Breast epithelium (tissue), 3 donors: Measurements from ENCODE around the gene TUBB4B.

Experiments
- POLR2A ChIP-seq: fragments of 450-650 bp; IDR thresholded peaks from one replicate; pipeline ENCODE4 v1.6.1; 2016; ENCODE audit warnings: antibody characterized with exemption, mild to moderate bottlenecking, moderate library complexity
- POLR2AphosphoS5 ChIP-seq, 3 donors: sonication (generic); formaldehyde crosslinking; IDR thresholded peaks; one replicate each; pipeline ENCODE4 v1.6.1; 2017; ENCODE audit warnings: antibody characterized with exemption in 3 of 3
- TF ChIP-seq, protein P1 (sequence below), 3 donors: fragments of 450-650 bp; IDR thresholded peaks; one replicate each; pipeline ENCODE4 v1.5.1; 2016 to 2017; ENCODE audit warnings: antibody characterized with exemption in 3 of 3, mild to moderate bottlenecking in 3 of 3, moderate library complexity in 3 of 3

DNA sequence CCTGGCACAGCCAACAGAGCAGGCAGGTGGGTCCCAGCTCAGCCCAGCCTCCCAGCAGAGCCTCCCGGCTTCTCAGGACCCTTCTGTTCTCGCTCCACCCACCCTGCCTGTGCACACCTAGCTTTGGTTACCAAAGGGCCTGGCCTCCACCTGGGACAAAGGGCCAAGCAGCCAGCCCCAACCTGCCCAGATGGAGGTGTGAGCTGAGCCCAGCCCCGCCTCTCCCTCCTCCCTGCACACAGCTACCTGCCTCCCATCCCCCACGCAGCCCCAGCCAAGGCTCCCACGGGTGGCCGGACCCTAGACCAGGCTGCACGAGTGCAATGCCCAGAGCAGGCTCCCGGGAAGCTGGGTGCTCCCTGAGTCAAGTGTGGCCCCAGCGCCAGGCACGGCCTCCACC, 46.2 kb upstream of the TUBB4B start:
- TF ChIP-seq, protein P1, sequence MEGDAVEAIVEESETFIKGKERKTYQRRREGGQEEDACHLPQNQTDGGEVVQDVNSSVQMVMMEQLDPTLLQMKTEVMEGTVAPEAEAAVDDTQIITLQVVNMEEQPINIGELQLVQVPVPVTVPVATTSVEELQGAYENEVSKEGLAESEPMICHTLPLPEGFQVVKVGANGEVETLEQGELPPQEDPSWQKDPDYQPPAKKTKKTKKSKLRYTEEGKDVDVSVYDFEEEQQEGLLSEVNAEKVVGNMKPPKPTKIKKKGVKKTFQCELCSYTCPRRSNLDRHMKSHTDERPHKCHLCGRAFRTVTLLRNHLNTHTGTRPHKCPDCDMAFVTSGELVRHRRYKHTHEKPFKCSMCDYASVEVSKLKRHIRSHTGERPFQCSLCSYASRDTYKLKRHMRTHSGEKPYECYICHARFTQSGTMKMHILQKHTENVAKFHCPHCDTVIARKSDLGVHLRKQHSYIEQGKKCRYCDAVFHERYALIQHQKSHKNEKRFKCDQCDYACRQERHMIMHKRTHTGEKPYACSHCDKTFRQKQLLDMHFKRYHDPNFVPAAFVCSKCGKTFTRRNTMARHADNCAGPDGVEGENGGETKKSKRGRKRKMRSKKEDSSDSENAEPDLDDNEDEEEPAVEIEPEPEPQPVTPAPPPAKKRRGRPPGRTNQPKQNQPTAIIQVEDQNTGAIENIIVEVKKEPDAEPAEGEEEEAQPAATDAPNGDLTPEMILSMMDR (IDR thresholded peaks at IDR 0.05), result no peak
- TF ChIP-seq POLR2A (no peak), POLR2AphosphoS5 (IDR thresholded peaks at IDR 0.05) (no peak)
